Natural killer cell treated with Interleukin-12 subunit alpha and Interleukin-12 subunit beta and Interleukin-15 and Interleukin-18, amount 100 ng/mL, for 72 hours (primary cell): ENCODE results near the gene ATF7IP. TPM values are rescaled to one million over a fixed set of nuclear protein-coding genes. Genes with fewer than 3 reads are reported as not detected.

ENCODE experiments used
- ATAC-seq, 2 donors: fragments of 150-1000 bp; cut with Tn5 transposase in 1 of 2; sonication (Bioruptor Pico), chemical (Tn5 transposase) in 1 of 2; 2 replicates each; pipeline ENCODE4 v1.10.0; 2021
- DNase-seq: peaks from one replicate; pipeline ENCODE4 v3.0.0; 2022; ENCODE audit warnings: low spot score
- H3K27ac Mint-ChIP-seq, 2 donors: 1 replicate in 1 of 2; 2 replicates in 1 of 2; pipeline ENCODE4 v1.8.0; 2022; ENCODE audit warnings: mixed read lengths in 2 of 2, mild to moderate bottlenecking in 1 of 2, moderate library complexity in 1 of 2
- H3K27me3 Mint-ChIP-seq, 2 donors: 1 replicate in 1 of 2; 2 replicates in 1 of 2; pipeline ENCODE4 v1.8.0; 2022; ENCODE audit warnings: mixed read lengths in 2 of 2
- H3K36me3 Mint-ChIP-seq: one replicate; pipeline ENCODE4 v1.8.0; 2022; ENCODE audit warnings: mixed read lengths
- H3K4me1 Mint-ChIP-seq, 2 donors: 1 replicate in 1 of 2; 2 replicates in 1 of 2; pipeline ENCODE4 v1.8.0; 2022; ENCODE audit warnings: low read depth in 2 of 2, mixed read lengths in 2 of 2, mild to moderate bottlenecking in 1 of 2
- H3K4me3 Mint-ChIP-seq: one replicate; pipeline ENCODE4 v1.8.0; 2022; ENCODE audit warnings: mixed read lengths
- H3K9me3 Mint-ChIP-seq: 2 replicates; pipeline ENCODE4 v1.8.0; 2022; ENCODE audit warnings: mixed read lengths
- total RNA-seq, 2 donors: library from RNA; stranded (reverse); gene quantifications; one replicate each; pipeline ENCODE4 v1.2.3, GENCODE V29; 2022

ATF7IP gene
- total RNA-seq, 2 donors from 2014 or later: 85.3 to 107 TPM

DNA sequence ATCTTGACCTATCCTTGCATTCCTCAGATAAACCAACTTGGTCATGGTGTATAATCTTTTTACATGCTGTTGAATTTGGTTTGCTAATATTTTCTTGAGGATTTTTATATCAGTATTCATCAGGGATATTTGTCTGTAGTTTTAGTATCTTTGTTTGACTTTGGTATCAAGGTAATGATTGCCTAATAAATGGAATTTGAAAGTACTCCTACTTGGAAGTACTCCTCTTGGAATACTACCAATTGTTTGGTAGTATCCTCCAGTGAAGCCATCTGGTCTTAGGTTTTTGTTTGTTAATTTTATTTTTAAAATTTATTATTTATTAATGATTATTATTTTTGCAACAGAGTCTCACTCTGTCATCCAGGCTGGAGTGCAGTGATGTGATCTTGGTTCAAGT, 85.0 kb downstream of the ATF7IP start:
- Mint-ChIP-seq H3K27ac (no peak overlapping the region), H3K4me1 (peaks cover 47 to 51% of the 10 kb centered on the region in 2 donors), H3K36me3 (peaks cover 50% of the 10 kb centered on the region), H3K9me3 (peaks cover 4% of the 10 kb centered on the region), H3K4me3 (no peak overlapping the region), H3K27me3 (no peaks in the 10 kb centered on the region)
- ATAC-seq: no peak
- DNase-seq: no peak

GRCh38 chr12:14452336-14452735, 86.9 kb downstream of the ATF7IP start:
- H3K4me3 Mint-ChIP-seq: peak overlapping the region; percentile 37
- DNase-seq (no peak), ATAC-seq (no peak)
- H3K27me3 Mint-ChIP-seq: no peaks in the 10 kb centered on the region
- peaks cover 54 to 57% of the 10 kb centered on the region in 2 donors for H3K4me1 Mint-ChIP-seq
- H3K36me3 Mint-ChIP-seq: peaks cover 49% of the 10 kb centered on the region
- H3K9me3 Mint-ChIP-seq: peaks cover 4% of the 10 kb centered on the region
- H3K27ac Mint-ChIP-seq: peak overlapping the region; percentile 60 to 83

GRCh38 chr12:14452865-14453264, 87.4 kb downstream of the ATF7IP start:
- DNase-seq (no peak), ATAC-seq (no peak)
- Mint-ChIP-seq H3K27me3 (no peaks in the 10 kb centered on the region), H3K9me3 (peaks cover 4% of the 10 kb centered on the region), H3K36me3 (peaks cover 44% of the 10 kb centered on the region), H3K4me3 (peak overlapping the region; percentile 71), H3K4me1 (peaks cover 52% of the 10 kb centered on the region in 2 donors), H3K27ac (peak overlapping the region; percentile 60 to 78)

GRCh38 chr12:14454098-14454907, 88.8 kb downstream of the ATF7IP start:
- ATAC-seq: peak; percentile 87 to 92
- peaks cover 34% of the 10 kb centered on the region for H3K36me3 Mint-ChIP-seq
- H3K27ac Mint-ChIP-seq: peak overlapping the region; percentile 60 to 78
- peaks cover 4% of the 10 kb centered on the region for H3K9me3 Mint-ChIP-seq
- DNase-seq: no peak
- peaks cover 45 to 52% of the 10 kb centered on the region in 2 donors for H3K4me1 Mint-ChIP-seq
- H3K4me3 Mint-ChIP-seq: peak overlapping the region; percentile 71
- H3K27me3 Mint-ChIP-seq: no peaks in the 10 kb centered on the region

- ATAC-seq: no peak
These were observed 94.8 kb downstream of the ATF7IP start for GRCh38 chr12:14460212-14460841.

GRCh38 chr12:14471497-14471896, 106.0 kb downstream of the ATF7IP start:
- Mint-ChIP-seq H3K27me3 (no peaks in the 10 kb centered on the region), H3K27ac (peak overlapping the region; percentile 13 to 39), H3K36me3 (peaks cover 51% of the 10 kb centered on the region), H3K4me1 (peaks cover 4 to 9% of the 10 kb centered on the region in 2 donors), H3K9me3 (peaks cover 3% of the 10 kb centered on the region), H3K4me3 (no peak overlapping the region)
- ATAC-seq (no peak), DNase-seq (no peak)

More at GRCh38 chr12:14460212-14460841, 94.8 kb downstream of the ATF7IP start:
- Mint-ChIP-seq H3K27ac (no peak overlapping the region), H3K4me3 (no peak overlapping the region), H3K4me1 (peaks cover 11 to 14% of the 10 kb centered on the region in 2 donors), H3K27me3 (no peaks in the 10 kb centered on the region), H3K36me3 (peaks cover 10% of the 10 kb centered on the region), H3K9me3 (no peaks in the 10 kb centered on the region)
- DNase-seq: no peak

- Mint-ChIP-seq H3K4me1 (peaks cover 4 to 9% of the 10 kb centered on the region in 2 donors), H3K36me3 (peaks cover 57% of the 10 kb centered on the region), H3K4me3 (no peak overlapping the region), H3K27ac (no peak overlapping the region), H3K27me3 (no peaks in the 10 kb centered on the region), H3K9me3 (peaks cover 3% of the 10 kb centered on the region)
- DNase-seq: no peak
- no peak for ATAC-seq
These were observed 108.3 kb downstream of the ATF7IP start for GRCh38 chr12:14473707-14474287.

DNA sequence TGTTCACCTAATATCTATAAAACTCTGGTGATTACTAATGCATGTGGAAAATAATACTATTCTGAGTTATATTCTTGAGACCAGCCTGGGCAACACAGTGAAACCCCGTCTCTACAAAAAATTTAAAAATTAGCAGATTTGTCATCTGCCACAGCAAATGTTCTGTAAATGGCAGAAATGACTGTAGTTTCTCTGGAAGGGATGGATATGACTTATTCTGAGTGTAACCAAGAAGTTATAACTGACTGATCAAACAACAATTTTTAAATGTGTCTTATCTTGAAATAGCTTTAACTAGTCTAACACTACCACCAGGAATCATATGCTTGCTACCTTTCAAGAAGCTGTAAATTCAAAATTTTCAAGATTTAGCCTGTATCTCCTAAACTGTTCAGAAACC, 113.5 kb downstream of the ATF7IP start:
- peaks cover 0 to 4% of the 10 kb centered on the region in 2 donors for H3K4me1 Mint-ChIP-seq
- peak in 1 of 2 donors; percentile 27 for ATAC-seq
- H3K27me3 Mint-ChIP-seq: no peaks in the 10 kb centered on the region
- H3K4me3 Mint-ChIP-seq: no peak overlapping the region
- H3K9me3 Mint-ChIP-seq: no peaks in the 10 kb centered on the region
- peaks cover 41% of the 10 kb centered on the region for H3K36me3 Mint-ChIP-seq
- no peak overlapping the region for H3K27ac Mint-ChIP-seq
- no peak for DNase-seq

GRCh38 chr12:14481201-14481600, 115.7 kb downstream of the ATF7IP start:
- Mint-ChIP-seq H3K4me3 (no peak overlapping the region), H3K27ac (no peak overlapping the region), H3K4me1 (peaks cover 0 to 3% of the 10 kb centered on the region in 2 donors), H3K9me3 (no peaks in the 10 kb centered on the region), H3K36me3 (peaks cover 21% of the 10 kb centered on the region), H3K27me3 (no peaks in the 10 kb centered on the region)
- ATAC-seq (no peak), DNase-seq (no peak)

GRCh38 chr12:14482361-14482760, 116.9 kb downstream of the ATF7IP start:
- Mint-ChIP-seq H3K36me3 (peaks cover 23% of the 10 kb centered on the region), H3K4me3 (no peak overlapping the region), H3K9me3 (no peaks in the 10 kb centered on the region), H3K4me1 (peaks cover 0 to 3% of the 10 kb centered on the region in 2 donors), H3K27me3 (no peaks in the 10 kb centered on the region), H3K27ac (no peak overlapping the region)
- no peak for ATAC-seq
- no peak for DNase-seq

GRCh38 chr12:14482886-14483285, 117.4 kb downstream of the ATF7IP start:
- ATAC-seq (no peak), DNase-seq (no peak)
- Mint-ChIP-seq H3K27me3 (no peaks in the 10 kb centered on the region), H3K4me1 (peaks cover 0 to 3% of the 10 kb centered on the region in 2 donors), H3K9me3 (no peaks in the 10 kb centered on the region), H3K36me3 (peaks cover 18% of the 10 kb centered on the region), H3K27ac (no peak overlapping the region), H3K4me3 (no peak overlapping the region)

DNA sequence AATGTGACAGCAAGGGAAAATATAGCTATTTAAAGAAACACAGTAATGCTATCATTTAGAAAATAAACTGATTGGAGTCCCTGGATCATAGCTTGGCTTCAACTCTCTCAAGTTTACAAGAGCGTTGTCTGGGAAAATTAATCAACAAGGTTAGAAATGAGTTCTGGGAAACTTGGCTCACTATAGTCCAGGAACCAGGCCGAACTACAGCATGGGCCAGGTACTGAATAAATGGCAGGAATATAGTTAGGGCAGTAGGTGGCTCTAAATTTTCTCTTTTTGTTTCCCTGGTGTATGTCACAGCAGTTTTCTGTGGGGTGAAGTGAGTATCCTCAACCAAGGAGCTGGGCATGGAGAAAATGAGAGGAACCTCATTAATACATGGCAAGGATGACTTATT, 129.8 kb downstream of the ATF7IP start:
- Mint-ChIP-seq H3K9me3 (no peaks in the 10 kb centered on the region), H3K27me3 (no peaks in the 10 kb centered on the region), H3K27ac (no peak overlapping the region), H3K4me1 (peaks cover 2 to 11% of the 10 kb centered on the region in 2 donors), H3K4me3 (no peak overlapping the region), H3K36me3 (peaks cover 41% of the 10 kb centered on the region)
- no peak for DNase-seq
- no peak for ATAC-seq

GRCh38 chr12:14505626-14506596, 140.4 kb downstream of the ATF7IP start:
- H3K27ac Mint-ChIP-seq: no peak overlapping the region
- ATAC-seq (no peak), DNase-seq (no peak)
- H3K9me3 Mint-ChIP-seq: no peaks in the 10 kb centered on the region
- H3K4me1 Mint-ChIP-seq: peaks cover 0 to 3% of the 10 kb centered on the region in 2 donors
- peaks cover 6% of the 10 kb centered on the region for H3K36me3 Mint-ChIP-seq
- no peaks in the 10 kb centered on the region for H3K27me3 Mint-ChIP-seq
- H3K4me3 Mint-ChIP-seq: no peak overlapping the region
